CD14-positive monocyte (primary cell): Measurements from ENCODE around the gene PTPRC. TPM values are rescaled to one million over a fixed set of nuclear protein-coding genes. Genes with fewer than 3 reads are reported as not detected.

Experiments used
- DNase-seq, 3 donors: peaks; one replicate each; pipeline ENCODE4 v3.0.0-alpha.2; 2011 to 2022
- H2AFZ ChIP-seq: 2 replicates; pipeline ENCODE4 v1.6.0; 2012; ENCODE audit warnings: mild to moderate bottlenecking, low read depth, low read length, inconsistent platforms; ENCODE audit not compliant: insufficient read depth, poor library complexity, severe bottlenecking
- H3K27ac ChIP-seq, 2 donors: 1 replicate in 1 of 2; 2 replicates in 1 of 2; pipeline ENCODE4 v1.5.1; 2012 to 2013; ENCODE audit warnings: low read length in 2 of 2, control low read depth in 1 of 2, inconsistent platforms in 1 of 2, low read depth in 1 of 2, mild to moderate bottlenecking in 1 of 2
- H3K27me3 ChIP-seq, 2 donors: one replicate each; pipeline versions ENCODE4 v1.6.0 to v1.6.1; 2011 to 2013; ENCODE audit warnings: low read length in 2 of 2; ENCODE audit not compliant: control insufficient read depth in 2 of 2, insufficient read depth in 2 of 2
- H3K36me3 ChIP-seq, 2 donors: replicated peaks in 1 of 2; 1 replicate in 1 of 2; 2 replicates in 1 of 2; pipeline versions ENCODE4 v1.5.1 to v1.6.1; 2012 to 2013; ENCODE audit warnings: low read length in 2 of 2, control low read depth in 1 of 2, inconsistent platforms in 1 of 2, mild to moderate bottlenecking in 1 of 2; ENCODE audit not compliant: insufficient read depth in 2 of 2, control insufficient read depth in 1 of 2
- H3K4me1 ChIP-seq, 2 donors: 1 replicate in 1 of 2; 2 replicates in 1 of 2; pipeline versions ENCODE4 v1.5.1 to v1.6.1; 2012 to 2013; ENCODE audit warnings: low read length in 2 of 2, control low read depth in 1 of 2, inconsistent platforms in 1 of 2, mild to moderate bottlenecking in 1 of 2, moderate library complexity in 1 of 2; ENCODE audit not compliant: insufficient read depth in 2 of 2, control insufficient read depth in 1 of 2
- H3K4me2 ChIP-seq: replicated peaks from 2 replicates; pipeline ENCODE3; 2012; ENCODE audit warnings: low read length, moderate library complexity, mild to moderate bottlenecking; ENCODE audit not compliant: poor library complexity, severe bottlenecking; ENCODE audit errors: extremely low read depth
- H3K4me3 ChIP-seq, 3 experiments: fragments of 200-600 bp in 1 of 3; sonication (generic) in 1 of 3; replicated peaks in 1 of 3; 1 replicate in 2 of 3; 2 replicates in 1 of 3; pipeline ENCODE4 v1.5.1; 2011 to 2013; ENCODE audit warnings: low read length in 3 of 3, mild to moderate bottlenecking in 3 of 3, control low read depth in 2 of 3, low read depth in 2 of 3, inconsistent platforms in 1 of 3, moderate library complexity in 1 of 3
- H3K79me2 ChIP-seq: 2 replicates; pipeline ENCODE4 v1.6.0; 2012; ENCODE audit warnings: mild to moderate bottlenecking, control low read depth, inconsistent platforms, low read length, moderate library complexity; ENCODE audit not compliant: insufficient read depth
- H3K9ac ChIP-seq: 2 replicates; pipeline ENCODE4 v1.6.0; 2017; ENCODE audit warnings: low read length, mild to moderate bottlenecking; ENCODE audit not compliant: insufficient read depth, poor library complexity, severe bottlenecking
- H3K9me3 ChIP-seq, 2 donors: replicated peaks in 1 of 2; 1 replicate in 1 of 2; 2 replicates in 1 of 2; pipeline versions ENCODE4 v1.5.1 to v1.6.1; 2012 to 2013; ENCODE audit warnings: low read length in 2 of 2, control low read depth in 1 of 2; ENCODE audit not compliant: control insufficient read depth in 1 of 2, insufficient read depth in 1 of 2
- H4K20me1 ChIP-seq: 2 replicates; pipeline ENCODE4 v1.6.0; 2012; ENCODE audit warnings: mild to moderate bottlenecking, low read length, control low read depth, moderate library complexity; ENCODE audit not compliant: insufficient read depth
- H3K27ac Mint-ChIP-seq, 7 donors: one replicate each; pipeline ENCODE4 v1.8.0; 2020; ENCODE audit warnings: mild to moderate bottlenecking in 7 of 7, mixed read lengths in 7 of 7, moderate library complexity in 6 of 7, inconsistent platforms in 2 of 7
- H3K27me3 Mint-ChIP-seq, 3 donors: one replicate each; pipeline ENCODE4 v1.8.0; 2021 to 2022; ENCODE audit warnings: low read depth in 3 of 3, mild to moderate bottlenecking in 3 of 3, mixed read lengths in 3 of 3, moderate library complexity in 3 of 3, inconsistent platforms in 1 of 3
- H3K36me3 Mint-ChIP-seq, 2 donors: one replicate each; pipeline ENCODE4 v1.8.0; 2020; ENCODE audit warnings: mixed read lengths in 2 of 2, inconsistent platforms in 1 of 2, mild to moderate bottlenecking in 1 of 2
- H3K4me1 Mint-ChIP-seq: one replicate; pipeline ENCODE4 v1.8.0; 2020; ENCODE audit warnings: mild to moderate bottlenecking, mixed read lengths
- H3K4me3 Mint-ChIP-seq, 2 donors: one replicate each; pipeline ENCODE4 v1.8.0; 2020; ENCODE audit warnings: mild to moderate bottlenecking in 2 of 2, mixed read lengths in 2 of 2, moderate library complexity in 1 of 2
- H3K9me3 Mint-ChIP-seq, 7 donors: one replicate each; pipeline ENCODE4 v1.8.0; 2020 to 2022; ENCODE audit warnings: mixed read lengths in 7 of 7, mild to moderate bottlenecking in 6 of 7, moderate library complexity in 6 of 7, inconsistent platforms in 2 of 7
- CTCF ChIP-seq: fragments of 200-600 bp; IDR thresholded peaks from one replicate; pipeline ENCODE4 v1.8.0; 2022; ENCODE audit warnings: antibody characterized with exemption, mild to moderate bottlenecking
- WGBS: methylation state at CpG from one replicate; pipeline ENCODE4 v1.1.5; 2013; ENCODE audit warnings: missing lambda C conversion rate; ENCODE audit not compliant: insufficient coverage; 5-methylcytosine and 5-hydroxymethylcytosine counted together
- intact Hi-C, 2 donors: fragments of 100-400 bp; cut with micrococcal nuclease; formaldehyde crosslinking; loops; one replicate each; pipeline versions ENCODE4 v1.15.0 to v1.15.1; 2023
- polyA plus RNA-seq, 3 donors: library from polyadenylated mRNA; depleted of rRNA in 1 of 3; unstranded in 2 of 3; stranded (reverse) in 1 of 3; fragments of 300-500 nt in 2 of 3; fragments of >200 nt in 1 of 3; fragmentation: Illumina TruSeq in 2 of 3; gene quantifications; 1 replicate in 2 of 3; 2 replicates in 1 of 3; pipeline ENCODE4 v1.2.3, GENCODE V29; 2012 to 2021

The PTPRC gene
- polyA plus RNA-seq, 3 donors: 410 to 992 (median 667) TPM

GRCh38 chr1:198601936-198602889, 36.6 kb upstream of the PTPRC start:
- H3K27me3 ChIP-seq: no peaks in the 10 kb centered on the region
- no peaks in the 10 kb centered on the region for H4K20me1 ChIP-seq
- peaks cover 0 to 4% of the 10 kb centered on the region in 2 donors for H3K36me3 Mint-ChIP-seq
- peak overlapping the region in 1 of 2 donors; percentile 5 for H3K27ac ChIP-seq
- H3K4me3 ChIP-seq: no peak overlapping the region
- no peak overlapping the region for H3K9ac ChIP-seq
- peak; percentile 21 to 87 (median 49) for DNase-seq
- peak overlapping the region; percentile 23 to 83 (median 53) for H3K27ac Mint-ChIP-seq
- WGBS: no CpG with 5 or more reads among the region's 2 CpGs
- no peaks in the 10 kb centered on the region for H3K79me2 ChIP-seq
- no peak for TF ChIP-seq CTCF
- H3K9me3 Mint-ChIP-seq: peaks cover 1 to 14% (median 4%) of the 10 kb centered on the region in 7 donors
- no peaks in the 10 kb centered on the region for H3K36me3 ChIP-seq
- H3K4me3 Mint-ChIP-seq: no peak overlapping the region
- no peak overlapping the region for H2AFZ ChIP-seq
- no peak overlapping the region for H3K4me2 ChIP-seq
- peaks cover 0 to 2% (median 0%) of the 10 kb centered on the region in 3 donors for H3K27me3 Mint-ChIP-seq
- intact Hi-C loops: no loop called here
- no peaks in the 10 kb centered on the region for H3K9me3 ChIP-seq
- peaks cover 27 to 38% of the 10 kb centered on the region in 2 donors for H3K4me1 ChIP-seq
- H3K4me1 Mint-ChIP-seq: peaks cover 46% of the 10 kb centered on the region

GRCh38 chr1:198604975-198605374, 33.9 kb upstream of the PTPRC start:
- intact Hi-C loops: no loop called here
- Histone ChIP-seq H3K9me3 (no peaks in the 10 kb centered on the region), H3K4me3 (no peak overlapping the region), H4K20me1 (no peaks in the 10 kb centered on the region), H3K79me2 (no peaks in the 10 kb centered on the region), H3K36me3 (no peaks in the 10 kb centered on the region), H3K27me3 (no peaks in the 10 kb centered on the region), H3K4me2 (no peak overlapping the region), H2AFZ (no peak overlapping the region), H3K27ac (no peak overlapping the region), H3K9ac (no peak overlapping the region), H3K4me1 (peaks cover 24 to 34% of the 10 kb centered on the region in 2 donors)
- Mint-ChIP-seq H3K36me3 (peaks cover 0 to 4% of the 10 kb centered on the region in 2 donors), H3K27me3 (peaks cover 0 to 2% (median 0%) of the 10 kb centered on the region in 3 donors), H3K27ac (no peak overlapping the region), H3K9me3 (peaks cover 1 to 17% (median 4%) of the 10 kb centered on the region in 7 donors), H3K4me1 (peaks cover 36% of the 10 kb centered on the region), H3K4me3 (no peak overlapping the region)
- TF ChIP-seq CTCF: no peak
- peak in 1 of 3 donors; percentile 14 for DNase-seq
- WGBS: no CpG with 5 or more reads among the region's 1 CpG
